CD4-positive, alpha-beta T cell (primary cell): ENCODE data around the gene THSD7A. TPM values are rescaled to one million over a fixed set of nuclear protein-coding genes. Genes with fewer than 3 reads are reported as not detected.

Experiments used
- ATAC-seq: fragments of 200-7000 bp; cut with Tn5 transposase; one replicate; pipeline ENCODE4 v1.10.0; 2022; ENCODE audit warnings: mild to moderate bottlenecking; ENCODE audit not compliant: poor library complexity
- CTCF ChIA-PET: fragments of 350-600 bp; sonication (Branson Sonifier 250); formaldehyde crosslinking; loops from one replicate; lab custom pipeline; 2021; ENCODE audit warnings: antibody characterized with exemption, inconsistent platforms; lab: Charles Lee
- POLR2A ChIA-PET: fragments of 350-600 bp; sonication (Branson Sonifier 250); formaldehyde crosslinking; loops from one replicate; lab custom pipeline; 2021; ENCODE audit warnings: antibody characterized with exemption, inconsistent platforms; lab: Charles Lee
- DNase-seq, 14 experiments: peaks; one replicate each; pipeline ENCODE4 v3.0.0-alpha.2; 2013 to 2020; ENCODE audit warnings: mixed read lengths in 2 of 14
- H3K27ac ChIP-seq, 2 donors: one replicate each; pipeline versions ENCODE4 v1.5.1 to v1.7.0; 2013; ENCODE audit warnings: low read length in 2 of 2, low read depth in 1 of 2, mild to moderate bottlenecking in 1 of 2
- H3K27me3 ChIP-seq, 2 experiments: 1 replicate in 1 of 2; 2 replicates in 1 of 2; pipeline versions ENCODE4 v1.6.1 to v1.7.0; 2013; ENCODE audit warnings: low read length in 2 of 2, control low read depth in 1 of 2, mild to moderate bottlenecking in 1 of 2, moderate library complexity in 1 of 2; ENCODE audit not compliant: insufficient read depth in 2 of 2, control insufficient read depth in 1 of 2
- H3K36me3 ChIP-seq: one replicate; pipeline ENCODE4 v1.6.1; 2013; ENCODE audit warnings: low read length, control low read depth; ENCODE audit not compliant: insufficient read depth
- H3K4me1 ChIP-seq: one replicate; pipeline ENCODE4 v1.6.1; 2013; ENCODE audit warnings: low read length, control low read depth; ENCODE audit not compliant: insufficient read depth
- H3K4me3 ChIP-seq: one replicate; pipeline ENCODE4 v1.5.1; 2013; ENCODE audit warnings: mild to moderate bottlenecking, low read length, moderate library complexity
- H3K9me3 ChIP-seq, 2 experiments: 1 replicate in 1 of 2; 2 replicates in 1 of 2; pipeline versions ENCODE4 v1.6.1 to v1.7.0; 2013; ENCODE audit warnings: low read length in 2 of 2, mild to moderate bottlenecking in 2 of 2, control low read depth in 1 of 2, moderate library complexity in 1 of 2; ENCODE audit not compliant: control insufficient read depth in 1 of 2, insufficient read depth in 1 of 2
- H3K27ac Mint-ChIP-seq: one replicate; pipeline ENCODE4 v1.8.0; 2020; ENCODE audit warnings: mixed read lengths
- H3K27me3 Mint-ChIP-seq: one replicate; pipeline ENCODE4 v1.8.0; 2021; ENCODE audit warnings: mixed read lengths
- H3K36me3 Mint-ChIP-seq: one replicate; pipeline ENCODE4 v1.8.0; 2021; ENCODE audit warnings: low read depth, mixed read lengths
- H3K4me1 Mint-ChIP-seq: one replicate; pipeline ENCODE4 v1.8.0; 2021; ENCODE audit warnings: low read depth, mixed read lengths
- H3K4me3 Mint-ChIP-seq: one replicate; pipeline ENCODE4 v1.8.0; 2020; ENCODE audit warnings: mild to moderate bottlenecking, mixed read lengths
- H3K9me3 Mint-ChIP-seq: one replicate; pipeline ENCODE4 v1.8.0; 2020; ENCODE audit warnings: mixed read lengths
- CTCF ChIP-seq: fragments of 200-600 bp; IDR thresholded peaks from one replicate; pipeline ENCODE4 v1.8.0; 2022; ENCODE audit warnings: antibody characterized with exemption, mild to moderate bottlenecking
- intact Hi-C, 2 experiments: fragments of 100-400 bp; cut with DNase I in 1 of 2; cut with micrococcal nuclease in 1 of 2; formaldehyde crosslinking; loops; one replicate each; pipeline versions ENCODE4 v1.15.1 to v1.9.0; 2023 to 2025; cut with DNase I, micrococcal nuclease
- total RNA-seq, 174 experiments: library from RNA in 2 of 174; stranded (reverse) in 2 of 174; gene quantifications; one replicate each; pipeline ENCODE4 v1.2.3 and lab custom pipeline; 2021 to 2026

The THSD7A gene
- total RNA-seq, 2 experiments from 2014 or later, result not detected

GRCh38 chr7:11811709-11812108 is 20.3 kb downstream of the THSD7A start:
- ATAC-seq, result no peak
- intact Hi-C loops, result no loop called here
- no peaks in the 10 kb centered on the region for H3K36me3 ChIP-seq
- H3K9me3 ChIP-seq, result no peaks in the 10 kb centered on the region
- Mint-ChIP-seq H3K27ac (no peak overlapping the region), H3K4me1 (no peaks in the 10 kb centered on the region), H3K9me3 (no peaks in the 10 kb centered on the region), H3K4me3 (no peak overlapping the region), H3K36me3 (no peaks in the 10 kb centered on the region), H3K27me3 (no peaks in the 10 kb centered on the region)
- H3K4me1 ChIP-seq, result no peaks in the 10 kb centered on the region
- no peak overlapping the region for H3K4me3 ChIP-seq
- TF ChIP-seq CTCF, result no peak
- CTCF ChIA-PET, result interaction anchor here (1.5 kb wide), 1 partner anchor 7 kb away, joined by 3 read pairs; no protein-coding TSS in a partner anchor
- DNase-seq, result no peak
- no peak overlapping the region for H3K27ac ChIP-seq
- H3K27me3 ChIP-seq, result no peaks in the 10 kb centered on the region
- POLR2A ChIA-PET, result no interaction called here

GRCh38 chr7:11810043-11810625 is 21.9 kb downstream of the THSD7A start:
- Histone ChIP-seq H3K36me3 (no peaks in the 10 kb centered on the region), H3K4me1 (no peaks in the 10 kb centered on the region), H3K4me3 (no peak overlapping the region), H3K27me3 (no peaks in the 10 kb centered on the region), H3K9me3 (no peaks in the 10 kb centered on the region), H3K27ac (no peak overlapping the region)
- Mint-ChIP-seq H3K4me1 (no peaks in the 10 kb centered on the region), H3K4me3 (no peak overlapping the region), H3K36me3 (no peaks in the 10 kb centered on the region), H3K27ac (no peak overlapping the region), H3K9me3 (no peaks in the 10 kb centered on the region), H3K27me3 (no peaks in the 10 kb centered on the region)
- intact Hi-C loops, result no loop called here
- ChIA-PET CTCF (interaction anchor here (1.5 kb wide), 1 partner anchor 9 kb away, joined by 3 read pairs; no protein-coding TSS in a partner anchor), POLR2A (no interaction called here)
- ATAC-seq, result no peak
- no peak for DNase-seq
- TF ChIP-seq CTCF, result no peak

- H3K27me3 Mint-ChIP-seq, result no peaks in the 10 kb centered on the region
- intact Hi-C loops, result no loop called here
Measured at GRCh38 chr7:11807000-11807399, 25.0 kb downstream of the THSD7A start.

More at GRCh38 chr7:11807000-11807399, 25.0 kb downstream of the THSD7A start:
- Mint-ChIP-seq H3K4me3 (no peak overlapping the region), H3K27ac (no peak overlapping the region), H3K9me3 (no peaks in the 10 kb centered on the region), H3K36me3 (no peaks in the 10 kb centered on the region), H3K4me1 (no peaks in the 10 kb centered on the region)
- no peaks in the 10 kb centered on the region for H3K4me1 ChIP-seq
- no peaks in the 10 kb centered on the region for H3K9me3 ChIP-seq
- H3K27ac ChIP-seq, result no peak overlapping the region
- POLR2A ChIA-PET, result no interaction called here
- H3K36me3 ChIP-seq, result no peaks in the 10 kb centered on the region
- no peaks in the 10 kb centered on the region for H3K27me3 ChIP-seq
- CTCF ChIA-PET, result no interaction called here
- ATAC-seq (no peak), DNase-seq (no peak)
- TF ChIP-seq CTCF, result no peak
- H3K4me3 ChIP-seq, result no peak overlapping the region
